H1 (cell line): ENCODE measurements around the gene SLC8B1. TPM values are rescaled to one million over a fixed set of nuclear protein-coding genes. Genes with fewer than 3 reads are reported as not detected.
A peak's percentile ranks its signal among the peaks of the same experiment; 100 is the strongest.

Experiments used
- CTCF ChIA-PET: fragments of 300-600 bp; sonication (Branson Sonifier 250); formaldehyde crosslinking; loops from one replicate; lab custom pipeline; 2021; ENCODE audit not compliant: partially characterized antibody; lab: Charles Lee
- POLR2A ChIA-PET: fragments of 300-600 bp; sonication (Branson Sonifier 250); formaldehyde crosslinking; loops from one replicate; lab custom pipeline; 2021; ENCODE audit warnings: inconsistent platforms; ENCODE audit not compliant: partially characterized antibody; lab: Charles Lee
- DNase-seq, 2 experiments: peaks; one replicate each; pipeline versions ENCODE4 v3.0.0 to v3.0.0-alpha.2; 2010 to 2022; ENCODE audit warnings: low spot score in 2 of 2, low read depth in 1 of 2, mixed read lengths in 1 of 2
- FAIRE-seq: peaks from 2 replicates; lab custom pipeline; 2011; peaks lifted over from hg19 to GRCh38; lab: Jason Lieb, UNC
- H2AFZ ChIP-seq: 2 replicates; pipeline ENCODE4 v1.8.1; 2012; ENCODE audit warnings: low read length, inconsistent platforms
- H2AK5ac ChIP-seq: 2 replicates; pipeline ENCODE4 v1.6.1; 2013; ENCODE audit warnings: low read depth, low read length
- H2BK120ac ChIP-seq: replicated peaks from 2 replicates; pipeline ENCODE3; 2013; ENCODE audit warnings: low read depth, low read length, inconsistent platforms
- H2BK12ac ChIP-seq: 2 replicates; pipeline ENCODE4 v1.6.1; 2013; ENCODE audit warnings: low read depth, low read length
- H2BK15ac ChIP-seq: 2 replicates; pipeline ENCODE4 v1.6.1; 2013; ENCODE audit warnings: low read length
- H2BK20ac ChIP-seq: 2 replicates; pipeline ENCODE4 v1.6.1; 2013; ENCODE audit warnings: low read length
- H2BK5ac ChIP-seq: 2 replicates; pipeline ENCODE4 v1.6.1; 2013; ENCODE audit warnings: low read depth, low read length
- H3K14ac ChIP-seq: 2 replicates; pipeline ENCODE4 v1.6.1; 2013; ENCODE audit warnings: inconsistent platforms; ENCODE audit not compliant: insufficient read length
- H3K18ac ChIP-seq: 2 replicates; pipeline ENCODE4 v1.6.1; 2013; ENCODE audit warnings: low read length; ENCODE audit errors: extremely low read depth
- H3K23ac ChIP-seq: 2 replicates; pipeline ENCODE4 v1.6.1; 2013; ENCODE audit warnings: inconsistent platforms; ENCODE audit not compliant: insufficient read length
- H3K23me2 ChIP-seq: 2 replicates; pipeline ENCODE4 v1.6.1; 2013; ENCODE audit warnings: low read depth, low read length
- H3K27ac ChIP-seq: 2 replicates; pipeline ENCODE4 v1.6.1; 2011; ENCODE audit warnings: low read depth, low read length, inconsistent platforms
- H3K27me3 ChIP-seq, 4 experiments: replicated peaks in 1 of 4; 1 replicate in 1 of 4; 2 replicates in 3 of 4; pipeline versions ENCODE4 v1.6.1 to v1.8.1; 2011 to 2013; ENCODE audit warnings: low read length in 3 of 4, mild to moderate bottlenecking in 3 of 4, inconsistent platforms in 2 of 4, mixed read lengths in 2 of 4, moderate library complexity in 1 of 4; ENCODE audit not compliant: control insufficient read depth in 3 of 4, insufficient read depth in 3 of 4; ENCODE audit errors: extremely low read depth in 1 of 4
- H3K36me3 ChIP-seq, 4 experiments: 2 replicates each; pipeline versions ENCODE4 v1.6.1 to v1.8.1; 2011 to 2013; ENCODE audit warnings: mild to moderate bottlenecking in 4 of 4, low read length in 3 of 4, moderate library complexity in 2 of 4, control low read depth in 1 of 4, inconsistent platforms in 1 of 4; ENCODE audit not compliant: insufficient read depth in 4 of 4, control insufficient read depth in 2 of 4
- H3K4ac ChIP-seq: replicated peaks from 2 replicates; pipeline ENCODE3; 2013; ENCODE audit warnings: low read length, low read depth, mixed read lengths, inconsistent platforms; ENCODE audit not compliant: insufficient read length
- H3K4me1 ChIP-seq, 4 experiments: replicated peaks in 1 of 4; 1 replicate in 1 of 4; 2 replicates in 3 of 4; pipeline versions ENCODE4 v1.6.1 to v1.8.1; 2011 to 2013; ENCODE audit warnings: low read length in 3 of 4, inconsistent platforms in 2 of 4, mixed read lengths in 1 of 4; ENCODE audit not compliant: insufficient read depth in 4 of 4, control insufficient read depth in 3 of 4
- H3K4me2 ChIP-seq, 2 experiments: 2 replicates each; pipeline versions ENCODE4 v1.6.1 to v1.8.1; 2011 to 2013; ENCODE audit warnings: low read depth in 2 of 2, low read length in 2 of 2, control low read depth in 1 of 2, inconsistent platforms in 1 of 2, mild to moderate bottlenecking in 1 of 2; ENCODE audit not compliant: insufficient read depth in 1 of 2
- H3K4me3 ChIP-seq, 4 experiments: fragments of 200-600, 300-600 bp in 1 of 4; sonication (generic), shearing (Covaris generic), sonication (Bioruptor Twin) in 1 of 4; 2 replicates each; pipeline versions ENCODE4 v1.5.1 to v1.8.1; 2011 to 2016; ENCODE audit warnings: low read length in 4 of 4, low read depth in 3 of 4, control low read depth in 2 of 4, inconsistent platforms in 2 of 4, mild to moderate bottlenecking in 2 of 4, mixed read lengths in 1 of 4, moderate library complexity in 1 of 4; ENCODE audit not compliant: insufficient read depth in 2 of 4; ENCODE audit errors: extremely low read depth in 1 of 4
- H3K56ac ChIP-seq: replicated peaks from 2 replicates; pipeline ENCODE3; 2013; ENCODE audit warnings: low read depth, mild to moderate bottlenecking, mixed read lengths, low read length, inconsistent platforms; ENCODE audit not compliant: insufficient read length
- H3K79me1 ChIP-seq: 2 replicates; pipeline ENCODE4 v1.6.1; 2013; ENCODE audit warnings: low read depth, low read length, control low read depth
- H3K79me2 ChIP-seq, 2 experiments: 2 replicates each; pipeline versions ENCODE4 v1.6.1 to v1.8.1; 2012 to 2013; ENCODE audit warnings: low read length in 2 of 2, mild to moderate bottlenecking in 2 of 2, inconsistent platforms in 1 of 2; ENCODE audit not compliant: insufficient read depth in 2 of 2, control insufficient read depth in 1 of 2
- H3K9ac ChIP-seq, 4 experiments: replicated peaks in 1 of 4; 1 replicate in 1 of 4; 2 replicates in 3 of 4; pipeline versions ENCODE4 v1.6.1 to v1.8.1; 2011 to 2013; ENCODE audit warnings: low read depth in 3 of 4, low read length in 3 of 4, control low read depth in 2 of 4, mild to moderate bottlenecking in 2 of 4, moderate library complexity in 2 of 4, inconsistent platforms in 1 of 4; ENCODE audit errors: extremely low read depth in 1 of 4
- H3K9me3 ChIP-seq, 2 experiments: 2 replicates each; pipeline versions ENCODE4 v1.6.1 to v1.8.1; 2012 to 2013; ENCODE audit warnings: mild to moderate bottlenecking in 2 of 2, moderate library complexity in 2 of 2, control low read depth in 1 of 2, inconsistent platforms in 1 of 2, low read depth in 1 of 2, low read length in 1 of 2, mixed read lengths in 1 of 2; ENCODE audit not compliant: insufficient read depth in 2 of 2
- H4K20me1 ChIP-seq, 2 experiments: replicated peaks in 1 of 2; 2 replicates each; pipeline versions ENCODE3 to v1.8.1; 2011 to 2013; ENCODE audit warnings: inconsistent platforms in 2 of 2, low read length in 2 of 2, mild to moderate bottlenecking in 1 of 2; ENCODE audit not compliant: insufficient read depth in 2 of 2, control insufficient read depth in 1 of 2
- H4K5ac ChIP-seq: 2 replicates; pipeline ENCODE4 v1.6.1; 2013; ENCODE audit warnings: low read length, low read depth, mixed read lengths, inconsistent platforms; ENCODE audit not compliant: insufficient read length
- H4K8ac ChIP-seq: 2 replicates; pipeline ENCODE4 v1.8.0; 2013; ENCODE audit warnings: mild to moderate bottlenecking, moderate library complexity, low read length, inconsistent platforms; ENCODE audit not compliant: insufficient read depth; ENCODE audit errors: extremely low read depth
- H4K91ac ChIP-seq: replicated peaks from 2 replicates; pipeline ENCODE3; 2013; ENCODE audit warnings: low read length, mixed read lengths, inconsistent platforms; ENCODE audit not compliant: insufficient read length
- BACH1 ChIP-seq: IDR thresholded peaks from 2 replicates; pipeline ENCODE4 v1.6.1; 2012; ENCODE audit warnings: low read length, improper control_type of control experiment
- EGR1 ChIP-seq: IDR thresholded peaks from 2 replicates; pipeline ENCODE4 v1.6.1; 2011; ENCODE audit warnings: low read depth, low read length, borderline replicate concordance
- JUN ChIP-seq: IDR thresholded peaks from 2 replicates; pipeline ENCODE4 v1.6.1; 2011; ENCODE audit warnings: low read depth, mild to moderate bottlenecking, improper control_type of control experiment, low read length
- KDM5A ChIP-seq: fragments of 200-600 bp; IDR thresholded peaks from 2 replicates; pipeline ENCODE4 v1.7.1; 2012; ENCODE audit warnings: mild to moderate bottlenecking, low read length, inconsistent platforms, mixed read lengths
- MAFK ChIP-seq: IDR thresholded peaks from 2 replicates; pipeline ENCODE4 v1.6.1; 2012; ENCODE audit warnings: low read depth, mild to moderate bottlenecking, improper control_type of control experiment, low read length
- PHF8 ChIP-seq: fragments of 200-600 bp; sonication (generic); conservative IDR thresholded peaks from 2 replicates; pipeline ENCODE4 v1.7.1; 2012; ENCODE audit warnings: low read depth, mild to moderate bottlenecking, inconsistent platforms, low read length, moderate library complexity
- RNF2 ChIP-seq: fragments of 200-900, 300-1000 bp; sonication (generic); IDR thresholded peaks from 2 replicates; pipeline ENCODE4 v1.7.1; 2016; ENCODE audit warnings: borderline replicate concordance, low read depth, mild to moderate bottlenecking, antibody characterized with exemption, low read length; ENCODE audit not compliant: poor library complexity, severe bottlenecking; ENCODE audit errors: missing control alignments
- SIN3A ChIP-seq, 2 experiments: IDR thresholded peaks in 1 of 2; conservative IDR thresholded peaks in 1 of 2; 2 replicates each; pipeline ENCODE4 v1.6.1; 2011 to 2012; ENCODE audit warnings: low read length in 2 of 2, improper control_type of control experiment in 1 of 2, low read depth in 1 of 2, mild to moderate bottlenecking in 1 of 2
- YY1 ChIP-seq: IDR thresholded peaks from 2 replicates; pipeline ENCODE4 v1.6.1; 2011; ENCODE audit warnings: low read depth, mild to moderate bottlenecking, low read length
- WGBS, 2 experiments: shearing (Covaris generic) in 1 of 2; methylation state at CpG; one replicate each; pipeline versions ENCODE4 v1.1.6 to v1.1.7; 2013 to 2015; ENCODE audit warnings: low lambda C conversion rate in 2 of 2, mixed read lengths in 2 of 2, inconsistent platforms in 1 of 2, low coverage in 1 of 2, missing lambda C conversion rate in 1 of 2; ENCODE audit not compliant: insufficient replicate concordance in 2 of 2, insufficient coverage in 1 of 2, insufficient read length in 1 of 2; ENCODE audit errors: extremely low coverage in 1 of 2, missing lambda C conversion rate in 1 of 2; 5-methylcytosine and 5-hydroxymethylcytosine counted together
- polyA plus RNA-seq, 7 experiments: library from polyadenylated mRNA; depleted of rRNA in 3 of 7; stranded (reverse) in 5 of 7; unstranded in 2 of 7; fragments of >200 nt in 5 of 7; fragments of 200-250 nt in 2 of 7; gene quantifications; 1 replicate in 5 of 7; 2 replicates in 1 of 7; 4 replicates in 1 of 7; pipeline versions ENCODE4 v1.2.1 to v1.2.3, GENCODE V29; 2011 to 2013; ENCODE audit warnings: missing spikeins in 2 of 7, mixed read lengths in 2 of 7
- total RNA-seq: library from RNA; stranded (reverse); fragmentation: NEBNext Ultra II Directional; extraction: Animal tissue kit (Norgen Biotek cat#: 25700); gene quantifications from 2 replicates; pipeline ENCODE4 v1.2.1, GENCODE V29; 2021
- TF ChIP-seq, protein P1 (sequence below): IDR thresholded peaks from 2 replicates; pipeline ENCODE4 v1.6.1; 2012; ENCODE audit warnings: inconsistent platforms

Gene SLC8B1
- total and polyA plus RNA-seq, 2 of the 8 experiments (the other 6 are each of a cell fraction or from before 2014, with no cell fraction given), result 11.2 to 19.1 TPM

DNA sequence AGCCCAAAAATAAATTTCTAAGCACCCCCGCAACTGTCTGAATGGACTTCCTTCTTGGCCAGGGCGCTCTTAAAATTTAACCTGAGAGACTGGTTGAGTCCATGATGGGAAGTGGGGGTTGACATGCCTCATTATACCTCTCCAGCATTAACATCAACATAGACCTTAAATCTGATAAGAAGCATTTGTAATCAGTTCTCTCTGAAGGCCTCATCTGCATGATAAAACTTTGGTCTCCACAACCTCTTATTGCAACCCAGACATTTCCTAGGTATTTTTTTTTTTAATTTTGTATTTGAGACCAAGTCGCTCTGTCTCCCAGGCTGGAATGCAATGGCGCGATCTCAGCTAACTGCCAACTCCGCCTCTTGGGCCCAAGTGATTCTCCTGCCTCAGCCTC is 10.4 kb upstream of the SLC8B1 start:
- Histone ChIP-seq H2AK5ac (no peak overlapping the region), H3K18ac (no peak overlapping the region), H3K79me1 (no peaks in the 10 kb centered on the region), H3K4me2 (no peak overlapping the region), H2AFZ (0 out of 2 replicates have a peak overlapping the region, but pooled peaks have one; percentile 43), H2BK20ac (no peak overlapping the region), H3K27ac (no peak overlapping the region), H4K91ac (no peak overlapping the region), H3K4ac (no peak overlapping the region), H3K23ac (no peak overlapping the region)
- no peak for DNase-seq
- WGBS, 2 experiments, result 94% methylated on average over 6 of the region's 6 CpGs; no CpG with 5 or more reads in 1 of the 2 experiments
- TF ChIP-seq EGR1, result no peak
- no peak for TF ChIP-seq YY1
- TF ChIP-seq JUN, result no peak
- TF ChIP-seq KDM5A, result no peak
- no peak for TF ChIP-seq PHF8
- no peak for TF ChIP-seq BACH1
- no peak for TF ChIP-seq MAFK
- TF ChIP-seq SIN3A (conservative IDR thresholded peaks at IDR 0.05 in 1 of 2, IDR thresholded peaks at IDR 0.05 in 1 of 2; ENCODE audit: low read depth in 1 of 2, low read length in 2 of 2), result no peak
- TF ChIP-seq RNF2, result no peak
- TF ChIP-seq, protein P1, sequence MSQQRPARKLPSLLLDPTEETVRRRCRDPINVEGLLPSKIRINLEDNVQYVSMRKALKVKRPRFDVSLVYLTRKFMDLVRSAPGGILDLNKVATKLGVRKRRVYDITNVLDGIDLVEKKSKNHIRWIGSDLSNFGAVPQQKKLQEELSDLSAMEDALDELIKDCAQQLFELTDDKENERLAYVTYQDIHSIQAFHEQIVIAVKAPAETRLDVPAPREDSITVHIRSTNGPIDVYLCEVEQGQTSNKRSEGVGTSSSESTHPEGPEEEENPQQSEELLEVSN, result no peak
- TF ChIP-seq, all 59 proteins: peak for 0
- no peak overlapping the region for H3K9ac ChIP-seq
- H3K36me3 ChIP-seq, result no peaks in the 10 kb centered on the region
- ChIA-PET POLR2A (interaction anchor here (0.7 kb wide), 1 partner anchor 9 kb away, joined by 3 read pairs; no protein-coding TSS in a partner anchor), CTCF (interaction anchor here (1.0 to 1.2 kb wide), 3 partner anchors 9 to 29 kb away, joined by 3 to 4 read pairs (median 3); no protein-coding TSS in a partner anchor)
- no peak overlapping the region for H3K4me3 ChIP-seq
- no peak overlapping the region for H2BK15ac ChIP-seq
- no peaks in the 10 kb centered on the region for H3K79me2 ChIP-seq
- no peak overlapping the region for H4K8ac ChIP-seq
- H3K56ac ChIP-seq, result no peak overlapping the region
- no peak overlapping the region for H4K5ac ChIP-seq
- H2BK120ac ChIP-seq, result no peak overlapping the region
- FAIRE-seq, result no peak
- H2BK12ac ChIP-seq, result no peak overlapping the region
- H3K23me2 ChIP-seq, result no peaks in the 10 kb centered on the region
- H2BK5ac ChIP-seq, result no peak overlapping the region
- peaks cover 0 to 8% (median 5%) of the 10 kb centered on the region in 4 experiments; a peak in 5 of 7 replicates for H3K4me1 ChIP-seq
- no peaks in the 10 kb centered on the region for H3K27me3 ChIP-seq
- no peaks in the 10 kb centered on the region for H3K9me3 ChIP-seq
- no peak overlapping the region for H3K14ac ChIP-seq
- H4K20me1 ChIP-seq, result no peaks in the 10 kb centered on the region
